KMS-11 (cell line): ENCODE measurements around the gene CENPT.

Experiments
- H2AFZ ChIP-seq: fragments of 200-600 bp; sonication (generic); 2 replicates; pipeline ENCODE4 v1.6.1; 2016; ENCODE audit warnings: antibody characterized with exemption, mixed run types, low read depth
- H3K27ac ChIP-seq: fragments of 200-600 bp; sonication (generic); 2 replicates; pipeline ENCODE4 v1.6.1; 2016; ENCODE audit warnings: mild to moderate bottlenecking, mixed run types
- H3K27me3 ChIP-seq: fragments of 200-600 bp; sonication (generic); 2 replicates; pipeline ENCODE4 v1.6.1; 2017; ENCODE audit warnings: mild to moderate bottlenecking, low read depth, mixed run types, moderate library complexity; ENCODE audit not compliant: insufficient read depth
- H3K36me3 ChIP-seq: fragments of 200-600 bp; sonication (generic); 2 replicates; pipeline ENCODE4 v1.6.1; 2017; ENCODE audit warnings: mild to moderate bottlenecking, mixed run types; ENCODE audit not compliant: insufficient read depth
- H3K4me1 ChIP-seq: fragments of 200-600 bp; sonication (generic); 2 replicates; pipeline ENCODE4 v1.6.1; 2016; ENCODE audit warnings: mild to moderate bottlenecking, low read depth, mixed run types; ENCODE audit not compliant: poor library complexity, severe bottlenecking
- H3K4me2 ChIP-seq: fragments of 200-600 bp; sonication (generic); 2 replicates; pipeline ENCODE4 v1.7.0; 2016; ENCODE audit warnings: mild to moderate bottlenecking, mixed run types
- H3K4me3 ChIP-seq: fragments of 200-600 bp; sonication (generic); IDR thresholded peaks from 2 replicates; pipeline ENCODE4 v1.6.1; 2017; ENCODE audit warnings: low read depth, low read length, mixed read lengths; ENCODE audit not compliant: insufficient read depth
- H3K79me2 ChIP-seq: fragments of 200-600 bp; sonication (generic); 2 replicates; pipeline ENCODE4 v1.6.1; 2016; ENCODE audit warnings: low read depth, mixed run types; ENCODE audit not compliant: insufficient read depth
- H3K9ac ChIP-seq: fragments of 200-600 bp; sonication (generic); 2 replicates; pipeline ENCODE4 v1.6.1; 2016; ENCODE audit warnings: mild to moderate bottlenecking, mixed run types
- H4K20me1 ChIP-seq: fragments of 200-600 bp; sonication (generic); 2 replicates; pipeline ENCODE4 v1.6.1; 2016; ENCODE audit warnings: mild to moderate bottlenecking, mixed run types; ENCODE audit not compliant: insufficient read depth
- CTCF ChIP-seq: fragments of 200-600 bp; sonication (generic); conservative IDR thresholded peaks from 2 replicates; pipeline ENCODE4 v1.6.1; 2017; ENCODE audit warnings: low read depth, mild to moderate bottlenecking, antibody characterized with exemption, low read length, moderate library complexity, mixed read lengths

Gene CENPT

DNA sequence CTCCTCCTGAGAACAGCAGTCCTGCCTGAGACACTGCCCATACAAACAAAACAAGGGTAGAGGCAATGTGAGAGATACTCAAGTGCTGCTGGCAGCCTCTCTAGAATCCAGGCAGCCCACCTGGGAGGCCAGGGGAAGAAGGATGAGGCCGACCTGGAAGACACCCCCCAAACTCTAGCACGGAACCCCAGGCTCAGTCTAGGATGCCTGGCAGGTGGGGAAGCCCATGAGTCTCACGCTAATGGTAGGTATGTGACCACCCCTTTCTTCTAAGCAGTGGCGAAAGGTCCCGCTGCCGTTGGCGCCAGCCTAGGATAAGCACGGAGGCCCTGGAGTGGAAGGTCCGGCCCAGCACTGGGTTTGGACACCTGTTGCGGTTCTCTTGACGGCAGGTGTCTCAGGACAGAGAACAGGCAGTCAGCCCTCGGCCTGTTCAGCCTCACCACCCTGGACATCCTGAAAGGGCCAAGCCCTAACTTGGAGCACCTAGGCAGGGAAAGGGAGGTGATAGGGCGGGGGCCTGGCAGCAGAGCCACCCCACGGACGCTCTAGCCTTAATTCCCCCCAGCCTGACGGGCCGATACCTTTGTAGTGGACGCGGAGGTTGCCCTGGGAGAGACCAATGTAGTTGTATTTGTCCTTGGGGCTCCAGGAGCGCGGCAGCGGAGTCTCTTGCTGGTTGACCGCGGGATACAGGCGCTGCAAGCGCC is 41.6 kb downstream of the CENPT start:
- H3K27ac ChIP-seq: peak overlapping the region; percentile 35
- no peaks in the 10 kb centered on the region for H3K27me3 ChIP-seq
- H4K20me1 ChIP-seq: no peaks in the 10 kb centered on the region
- peaks cover 49% of the 10 kb centered on the region for H3K79me2 ChIP-seq
- peaks cover 18% of the 10 kb centered on the region for H3K4me1 ChIP-seq
- H3K4me3 ChIP-seq: no peak overlapping the region
- 0 out of 2 replicates have a peak, but pooled peaks cover 4% of the 10 kb centered on the region for H3K36me3 ChIP-seq
- TF ChIP-seq CTCF: no peak
- peak overlapping the region; percentile 75 for H3K9ac ChIP-seq
- H3K4me2 ChIP-seq: peak overlapping the region; percentile 96
- peak overlapping the region; percentile 81; the same call in 1 of the 2 replicates for H2AFZ ChIP-seq

GRCh38 chr16:67804853-67805542 is 42.5 kb downstream of the CENPT start:
- Histone ChIP-seq H3K36me3 (0 out of 2 replicates have a peak, but pooled peaks cover 4% of the 10 kb centered on the region), H3K4me1 (peaks cover 18% of the 10 kb centered on the region), H3K9ac (no peak overlapping the region; the same call in 1 of the 2 replicates), H3K4me2 (peak overlapping the region; percentile 96), H3K27me3 (no peaks in the 10 kb centered on the region), H4K20me1 (no peaks in the 10 kb centered on the region), H2AFZ (no peak overlapping the region), H3K79me2 (peaks cover 49% of the 10 kb centered on the region), H3K4me3 (no peak overlapping the region), H3K27ac (no peak overlapping the region; the same call in 1 of the 2 replicates)
- TF ChIP-seq CTCF: no peak

DNA sequence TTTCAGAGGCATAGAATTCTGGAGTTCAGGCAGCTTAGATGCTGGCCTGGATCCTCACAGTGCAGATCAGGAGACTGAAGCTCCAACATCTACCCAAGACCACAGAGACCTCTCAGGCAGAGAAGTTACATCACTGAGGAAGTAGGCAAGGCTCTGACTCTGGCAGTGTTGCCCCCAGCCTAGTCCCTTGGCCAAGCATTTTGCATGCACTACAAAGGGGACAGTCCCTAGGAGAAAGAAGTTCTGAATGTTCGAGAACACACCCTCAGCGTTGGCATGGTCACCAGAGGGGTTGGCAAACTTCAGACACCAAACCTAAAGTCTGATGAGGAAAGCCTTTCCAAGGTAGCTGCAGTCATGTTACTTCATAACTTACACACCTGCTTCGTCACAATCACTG is 43.6 kb downstream of the CENPT start:
- peaks cover 50% of the 10 kb centered on the region for H3K79me2 ChIP-seq

GRCh38 chr16:67801883-67802282 is 45.6 kb downstream of the CENPT start:
- H3K4me1 ChIP-seq: peaks cover 11% of the 10 kb centered on the region
- H3K4me3 ChIP-seq: no peak overlapping the region
- no peak overlapping the region for H2AFZ ChIP-seq
- TF ChIP-seq CTCF: no peak
- no peak overlapping the region for H3K9ac ChIP-seq
- no peak overlapping the region for H3K27ac ChIP-seq
- H3K27me3 ChIP-seq: no peaks in the 10 kb centered on the region
- H3K4me2 ChIP-seq: no peak overlapping the region
- no peaks in the 10 kb centered on the region for H4K20me1 ChIP-seq
- H3K36me3 ChIP-seq: 0 out of 2 replicates have a peak, but pooled peaks cover 4% of the 10 kb centered on the region
- H3K79me2 ChIP-seq: peaks cover 62% of the 10 kb centered on the region

More for the DNA sequence above, 43.6 kb downstream of the CENPT start:
- H3K36me3 ChIP-seq: 0 out of 2 replicates have a peak, but pooled peaks cover 4% of the 10 kb centered on the region
- H3K4me2 ChIP-seq: no peak overlapping the region; the same call in 1 of the 2 replicates
- H3K27me3 ChIP-seq: no peaks in the 10 kb centered on the region
- H4K20me1 ChIP-seq: no peaks in the 10 kb centered on the region
- TF ChIP-seq CTCF: no peak
- H3K9ac ChIP-seq: no peak overlapping the region
- no peak overlapping the region for H3K27ac ChIP-seq
- no peak overlapping the region for H3K4me3 ChIP-seq
- no peak overlapping the region for H2AFZ ChIP-seq
- H3K4me1 ChIP-seq: peaks cover 18% of the 10 kb centered on the region
